OCI-LY7 (cell line): Measurements from ENCODE around the gene RAB19. TPM values are rescaled to one million over a fixed set of nuclear protein-coding genes. Genes with fewer than 3 reads are reported as not detected.

Experiments used
- BruUV-seq: library from RNA; stranded (reverse); fragments of 400-500 nt; replicated peaks from 2 replicates; lab custom pipeline; 2021; lab: Mats Ljungman, UMichigan
- CTCF ChIA-PET: fragments of 300-600 bp; sonication (Branson Sonifier 250); formaldehyde crosslinking; loops from one replicate; lab custom pipeline; 2022; ENCODE audit warnings: antibody characterized with exemption; ENCODE audit not compliant: unreplicated experiment; lab: Charles Lee
- POLR2A ChIA-PET: fragments of 300-600 bp; sonication (Branson Sonifier 250); formaldehyde crosslinking; loops from one replicate; lab custom pipeline; 2022; ENCODE audit warnings: antibody characterized with exemption; lab: Charles Lee
- DNase-seq: peaks from one replicate; pipeline ENCODE4 v3.0.0-alpha.2; 2015; ENCODE audit warnings: low spot score
- H2AFZ ChIP-seq: fragments of 200-600 bp; sonication (generic), shearing (Covaris generic); 2 replicates; pipeline ENCODE4 v1.6.1; 2014; ENCODE audit warnings: mild to moderate bottlenecking, antibody characterized with exemption, low read length, moderate library complexity
- H3K27ac ChIP-seq: fragments of 200-600 bp; sonication (generic); 2 replicates; pipeline ENCODE4 v1.5.1; 2014; ENCODE audit warnings: mixed run types, low read depth, mild to moderate bottlenecking, moderate library complexity, low read length, inconsistent platforms; ENCODE audit not compliant: poor library complexity, severe bottlenecking
- H3K36me3 ChIP-seq: fragments of 200-600 bp; sonication (generic); 2 replicates; pipeline ENCODE4 v1.6.1; 2014; ENCODE audit warnings: mild to moderate bottlenecking, antibody characterized with exemption, low read length, moderate library complexity, mixed read lengths; ENCODE audit not compliant: insufficient read depth
- H3K4me1 ChIP-seq: fragments of 200-600 bp; sonication (generic); 2 replicates; pipeline ENCODE4 v1.5.1; 2014; ENCODE audit warnings: mild to moderate bottlenecking, low read length; ENCODE audit not compliant: insufficient read depth, poor library complexity, severe bottlenecking
- H3K4me2 ChIP-seq: fragments of 200-600 bp; sonication (generic); 2 replicates; pipeline ENCODE4 v1.6.1; 2014; ENCODE audit warnings: mild to moderate bottlenecking, low read length
- H3K4me3 ChIP-seq: fragments of 200-600 bp; sonication (generic); 2 replicates; pipeline ENCODE4 v1.5.1; 2014; ENCODE audit warnings: mild to moderate bottlenecking, low read depth, low read length; ENCODE audit not compliant: poor library complexity, severe bottlenecking
- H3K79me2 ChIP-seq: fragments of 200-600 bp; sonication (generic); 2 replicates; pipeline ENCODE4 v1.6.1; 2016; ENCODE audit warnings: low read depth, mild to moderate bottlenecking, low read length, moderate library complexity, mixed read lengths; ENCODE audit not compliant: insufficient read depth
- H3K9me2 ChIP-seq: fragments of 200-600 bp; sonication (generic); 2 replicates; pipeline ENCODE4 v1.6.1; 2016; ENCODE audit warnings: mild to moderate bottlenecking, low read length, mixed read lengths; ENCODE audit not compliant: insufficient read depth
- H3K9me3 ChIP-seq: fragments of 200-600 bp; sonication (generic); 2 replicates; pipeline ENCODE4 v1.6.1; 2014; ENCODE audit warnings: mild to moderate bottlenecking, mixed run types, low read length, mixed read lengths
- H4K20me1 ChIP-seq: fragments of 200-600 bp; sonication (generic); 2 replicates; pipeline ENCODE4 v1.6.1; 2014; ENCODE audit warnings: mild to moderate bottlenecking, antibody characterized with exemption, low read length, moderate library complexity, mixed read lengths; ENCODE audit not compliant: insufficient read depth
- EZH2phosphoT487 ChIP-seq: fragments of 200-600 bp; sonication (generic); IDR thresholded peaks from 2 replicates; pipeline ENCODE4 v1.6.1; 2018; ENCODE audit warnings: low read depth, borderline replicate concordance, mild to moderate bottlenecking, mixed run types, antibody characterized with exemption, low read length, moderate library complexity, mixed read lengths
- intact Hi-C: fragments of 100-400 bp; cut with micrococcal nuclease; formaldehyde crosslinking; loops from one replicate; pipeline ENCODE4 v1.10.0; 2022; ENCODE audit not compliant: unreplicated experiment
- total RNA-seq, 2 experiments: library from RNA; depleted of rRNA in 1 of 2; stranded (reverse); fragments of >200 nt in 1 of 2; shearing (Covaris generic) in 1 of 2; gene quantifications; 2 replicates each; pipeline ENCODE4 v1.2.3, GENCODE V29; 2014 to 2022
- TF ChIP-seq, protein P1 (sequence below): fragments of 200-600 bp; sonication (generic); conservative IDR thresholded peaks from 2 replicates; pipeline ENCODE4 v1.5.1; 2014; ENCODE audit warnings: mild to moderate bottlenecking, antibody characterized with exemption, low read length, moderate library complexity, mixed read lengths

RAB19 gene
- total RNA-seq, 2 experiments from 2014 or later = not detected

- POLR2A ChIA-PET = interaction anchor here (0.6 to 1.2 kb wide), 6 partner anchors 10 to 1835 kb away, joined by 3 to 5 read pairs (median 4); no protein-coding TSS in a partner anchor
- BruUV-seq = no TSS peak
- no peak overlapping the region for H3K27ac ChIP-seq
- H3K9me3 ChIP-seq = no peaks in the 10 kb centered on the region
- no peak overlapping the region for H2AFZ ChIP-seq
- no peaks in the 10 kb centered on the region for H3K79me2 ChIP-seq
- no peaks in the 10 kb centered on the region for H3K4me1 ChIP-seq
- TF ChIP-seq EZH2phosphoT487 = no peak
- TF ChIP-seq, protein P1, sequence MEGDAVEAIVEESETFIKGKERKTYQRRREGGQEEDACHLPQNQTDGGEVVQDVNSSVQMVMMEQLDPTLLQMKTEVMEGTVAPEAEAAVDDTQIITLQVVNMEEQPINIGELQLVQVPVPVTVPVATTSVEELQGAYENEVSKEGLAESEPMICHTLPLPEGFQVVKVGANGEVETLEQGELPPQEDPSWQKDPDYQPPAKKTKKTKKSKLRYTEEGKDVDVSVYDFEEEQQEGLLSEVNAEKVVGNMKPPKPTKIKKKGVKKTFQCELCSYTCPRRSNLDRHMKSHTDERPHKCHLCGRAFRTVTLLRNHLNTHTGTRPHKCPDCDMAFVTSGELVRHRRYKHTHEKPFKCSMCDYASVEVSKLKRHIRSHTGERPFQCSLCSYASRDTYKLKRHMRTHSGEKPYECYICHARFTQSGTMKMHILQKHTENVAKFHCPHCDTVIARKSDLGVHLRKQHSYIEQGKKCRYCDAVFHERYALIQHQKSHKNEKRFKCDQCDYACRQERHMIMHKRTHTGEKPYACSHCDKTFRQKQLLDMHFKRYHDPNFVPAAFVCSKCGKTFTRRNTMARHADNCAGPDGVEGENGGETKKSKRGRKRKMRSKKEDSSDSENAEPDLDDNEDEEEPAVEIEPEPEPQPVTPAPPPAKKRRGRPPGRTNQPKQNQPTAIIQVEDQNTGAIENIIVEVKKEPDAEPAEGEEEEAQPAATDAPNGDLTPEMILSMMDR = no peak
- no peak overlapping the region for H3K4me3 ChIP-seq
- H3K9me2 ChIP-seq = no peaks in the 10 kb centered on the region
- intact Hi-C loops = no loop called here
- peaks cover 3% of the 10 kb centered on the region; the same call in 1 of the 2 replicates for H3K36me3 ChIP-seq
- CTCF ChIA-PET = no interaction called here
- no peak for DNase-seq
- H4K20me1 ChIP-seq = no peaks in the 10 kb centered on the region
- no peak overlapping the region for H3K4me2 ChIP-seq
Observed at GRCh38 chr7:140375892-140376730, 27.7 kb upstream of the RAB19 start.

DNA sequence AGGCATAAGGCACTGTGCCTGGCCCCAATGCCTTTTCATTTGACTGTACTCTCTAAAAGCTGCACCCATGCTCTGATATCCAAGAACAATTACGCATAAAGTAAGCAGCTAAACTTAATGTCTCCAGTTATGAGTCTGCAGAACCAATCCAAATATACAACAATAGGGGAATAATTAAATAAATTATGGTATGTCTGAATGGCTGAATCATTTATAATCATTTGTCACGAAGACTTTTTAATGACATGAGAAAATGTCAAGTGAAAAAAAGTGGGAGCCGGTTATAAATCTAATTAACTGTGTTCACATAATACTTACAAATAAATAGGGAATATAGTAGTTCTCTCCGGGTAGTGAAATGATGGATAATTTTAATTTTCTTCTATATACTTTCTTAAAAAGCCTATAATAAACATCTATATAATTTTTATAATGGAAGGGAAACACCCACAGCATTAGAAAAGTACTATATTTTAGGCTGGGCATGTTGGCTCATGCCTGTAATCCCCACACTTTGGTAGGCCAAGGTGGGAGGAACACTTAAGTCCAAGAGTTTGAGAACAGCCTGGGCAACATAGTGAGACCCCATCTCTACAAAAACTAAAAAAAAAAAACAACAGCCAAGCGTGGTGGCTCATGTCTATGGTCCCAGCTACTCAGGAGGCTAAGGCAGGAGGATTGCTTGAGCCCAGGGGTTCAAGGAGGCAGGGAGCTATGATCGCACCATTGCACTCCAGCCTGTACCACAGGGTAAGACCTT is 19.7 kb upstream of the RAB19 start:
- intact Hi-C loops = no loop called here
- no TSS peak for BruUV-seq
- DNase-seq = no peak
- no peak overlapping the region for H2AFZ ChIP-seq
- H3K4me1 ChIP-seq = no peaks in the 10 kb centered on the region
- no peak overlapping the region for H3K4me2 ChIP-seq
- H4K20me1 ChIP-seq = no peaks in the 10 kb centered on the region; the same call in 1 of the 2 replicates
- no peaks in the 10 kb centered on the region for H3K36me3 ChIP-seq
- H3K79me2 ChIP-seq = no peaks in the 10 kb centered on the region
- H3K27ac ChIP-seq = no peak overlapping the region
- no peak overlapping the region for H3K4me3 ChIP-seq
- ChIA-PET CTCF (interaction anchor here (0.6 kb wide), 1 partner anchor 17 kb away, joined by 3 read pairs; no protein-coding TSS in a partner anchor), POLR2A (interaction anchor here (0.6 to 0.7 kb wide), 2 partner anchors 34 to 46 kb away, joined by 3 read pairs; no protein-coding TSS in a partner anchor)
- H3K9me3 ChIP-seq = no peaks in the 10 kb centered on the region
- no peaks in the 10 kb centered on the region for H3K9me2 ChIP-seq
- TF ChIP-seq, protein P1 = no peak
- no peak for TF ChIP-seq EZH2phosphoT487
